ENCODE data around the gene GOT2. TPM values are rescaled to one million over a fixed set of nuclear protein-coding genes. Genes with fewer than 3 reads are reported as not detected.
"Not testable (repeated sequence)": the region's sequence is repeated elsewhere in the genome, so short reads cannot be mapped to it uniquely, and the experiment has no call there.

GOT2 gene
- polyA plus RNA-seq, 1 of the 3 experiments (the other 2 are of a cell fraction): 69.2 TPM

DNA sequence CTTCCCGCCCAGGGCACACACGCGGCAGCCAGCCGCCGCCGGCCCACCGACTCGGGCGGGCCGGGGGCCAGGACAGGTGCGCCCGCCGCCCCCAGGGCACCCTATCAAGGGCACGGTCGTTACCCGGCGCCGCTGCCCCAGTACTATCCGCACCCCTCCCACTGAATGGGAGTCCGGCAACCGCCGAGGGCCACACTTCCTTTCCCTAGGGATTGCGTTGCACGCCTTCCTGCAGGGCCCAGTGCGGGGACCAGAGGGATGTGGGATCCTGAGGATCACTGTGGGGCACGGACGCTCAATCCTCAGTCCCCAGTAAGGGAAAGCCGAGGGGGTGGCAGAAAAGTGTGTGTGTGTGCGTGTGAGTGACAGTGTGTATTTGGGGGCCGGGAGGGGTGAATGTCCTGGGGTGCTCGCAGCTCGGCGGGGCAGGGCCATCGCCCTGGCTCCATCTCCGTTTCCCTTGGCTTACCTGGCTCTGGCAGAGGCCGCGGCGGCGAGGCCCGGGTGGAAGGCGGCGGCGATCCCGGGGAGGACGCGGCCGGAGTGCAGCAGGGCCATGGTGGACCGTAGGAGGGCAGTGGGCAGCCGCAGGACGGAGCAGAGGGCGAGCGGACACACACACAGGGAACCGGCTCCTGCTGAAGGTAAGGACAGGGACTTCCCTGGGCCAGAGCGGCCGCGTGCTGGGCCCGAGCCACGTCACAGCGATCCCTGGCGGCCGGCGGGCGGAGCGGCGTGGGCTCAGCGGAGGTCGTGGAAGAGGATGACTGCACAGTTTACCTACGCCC lies at the start of gene GOT2 (continued):
- TF ChIP-seq, protein P1, sequence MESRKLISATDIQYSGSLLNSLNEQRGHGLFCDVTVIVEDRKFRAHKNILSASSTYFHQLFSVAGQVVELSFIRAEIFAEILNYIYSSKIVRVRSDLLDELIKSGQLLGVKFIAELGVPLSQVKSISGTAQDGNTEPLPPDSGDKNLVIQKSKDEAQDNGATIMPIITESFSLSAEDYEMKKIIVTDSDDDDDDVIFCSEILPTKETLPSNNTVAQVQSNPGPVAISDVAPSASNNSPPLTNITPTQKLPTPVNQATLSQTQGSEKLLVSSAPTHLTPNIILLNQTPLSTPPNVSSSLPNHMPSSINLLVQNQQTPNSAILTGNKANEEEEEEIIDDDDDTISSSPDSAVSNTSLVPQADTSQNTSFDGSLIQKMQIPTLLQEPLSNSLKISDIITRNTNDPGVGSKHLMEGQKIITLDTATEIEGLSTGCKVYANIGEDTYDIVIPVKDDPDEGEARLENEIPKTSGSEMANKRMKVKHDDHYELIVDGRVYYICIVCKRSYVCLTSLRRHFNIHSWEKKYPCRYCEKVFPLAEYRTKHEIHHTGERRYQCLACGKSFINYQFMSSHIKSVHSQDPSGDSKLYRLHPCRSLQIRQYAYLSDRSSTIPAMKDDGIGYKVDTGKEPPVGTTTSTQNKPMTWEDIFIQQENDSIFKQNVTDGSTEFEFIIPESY (IDR thresholded peaks at IDR 0.05; ENCODE audit: borderline replicate concordance, low read depth): 0 out of 2 replicates have a peak, but pooled peaks have one; percentile 43
- no peak for TF ChIP-seq GATA2 (CRISPR knock-in tag; IDR thresholded peaks at IDR 0.05)
- TF ChIP-seq RFX5 (IDR thresholded peaks at IDR 0.05; ENCODE audit: low read length): no peak
- no peak for TF ChIP-seq NRF1 (IDR thresholded peaks at IDR 0.05; ENCODE audit: low read depth, low read length)
- TF ChIP-seq, protein P2, sequence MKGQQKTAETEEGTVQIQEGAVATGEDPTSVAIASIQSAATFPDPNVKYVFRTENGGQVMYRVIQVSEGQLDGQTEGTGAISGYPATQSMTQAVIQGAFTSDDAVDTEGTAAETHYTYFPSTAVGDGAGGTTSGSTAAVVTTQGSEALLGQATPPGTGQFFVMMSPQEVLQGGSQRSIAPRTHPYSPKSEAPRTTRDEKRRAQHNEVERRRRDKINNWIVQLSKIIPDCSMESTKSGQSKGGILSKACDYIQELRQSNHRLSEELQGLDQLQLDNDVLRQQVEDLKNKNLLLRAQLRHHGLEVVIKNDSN (IDR thresholded peaks at IDR 0.05; ENCODE audit: borderline replicate concordance, low read depth): no peak
- peak; percentile 50 for TF ChIP-seq GABPA (IDR thresholded peaks at IDR 0.05; ENCODE audit: low read depth)
- no peak for TF ChIP-seq YY1 (IDR thresholded peaks at IDR 0.05; ENCODE audit: low read depth)
- TF ChIP-seq RCOR1 (IDR thresholded peaks at IDR 0.05; ENCODE audit: low read length): peak; percentile 65; the same call in 1 of the 2 replicates
- TF ChIP-seq FOSL2 (IDR thresholded peaks at IDR 0.05; ENCODE audit: borderline replicate concordance, low read depth): no peak; the same call in 1 of the 2 replicates
- no peak for TF ChIP-seq SMC3 (IDR thresholded peaks at IDR 0.05; ENCODE audit: low read depth, low read length)
- TF ChIP-seq FOXM1 (IDR thresholded peaks at IDR 0.05; ENCODE audit: low read depth): no peak

DNA sequence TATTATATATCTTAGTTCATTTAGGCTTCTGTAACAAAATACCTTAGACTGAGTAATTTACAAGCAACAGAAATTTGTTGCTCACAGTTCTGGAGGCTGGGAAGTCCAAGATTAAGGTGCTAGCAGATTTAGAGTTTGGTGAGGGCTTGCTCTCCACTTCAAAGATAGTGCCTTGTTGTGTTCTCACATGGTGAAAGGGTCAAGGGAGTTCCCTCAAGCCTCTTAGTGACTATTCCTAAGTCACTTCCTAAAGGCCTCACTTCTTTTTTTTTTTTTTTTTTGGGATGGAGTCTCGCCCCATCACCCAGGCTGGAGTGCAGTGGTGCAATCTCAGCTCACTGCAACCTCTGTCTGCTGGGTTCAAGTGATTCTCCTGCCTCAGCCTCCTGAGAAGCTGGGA lies 45.2 kb upstream of the GOT2 start:
- H3K9me2 ChIP-seq; H3K4me2 ChIP-seq; H4K20me1 ChIP-seq (ENCODE audit: insufficient read depth); H3K79me2 ChIP-seq (ENCODE audit: insufficient read depth); H3K9me3 ChIP-seq; H3K4me3 ChIP-seq (ENCODE audit: low read depth in 2 of 2, low read length in 1 of 2); H3K27ac ChIP-seq (ENCODE audit: low read depth in 2 of 2, low read length in 1 of 2); H3K9ac ChIP-seq; H3K36me3 ChIP-seq (replicated peaks in 1 of 2; ENCODE audit: control insufficient read depth in 1 of 2, insufficient read depth in 2 of 2, low read length in 1 of 2); H3K27me3 ChIP-seq (ENCODE audit: insufficient read depth); DNase-seq; CTCF ChIA-PET; POLR2A ChIA-PET; H3F3A ChIP-seq (replicated peaks; ENCODE audit: insufficient read depth); H3K4me1 ChIP-seq (ENCODE audit: control insufficient read depth in 1 of 2, insufficient read depth in 2 of 2, low read depth in 1 of 2, low read length in 1 of 2); H2AFZ ChIP-seq (ENCODE audit: low read depth): not testable (repeated sequence)
- 39% methylated on average over 1 of the region's 1 CpG for WGBS (ENCODE audit: low lambda C conversion rate)

DNA sequence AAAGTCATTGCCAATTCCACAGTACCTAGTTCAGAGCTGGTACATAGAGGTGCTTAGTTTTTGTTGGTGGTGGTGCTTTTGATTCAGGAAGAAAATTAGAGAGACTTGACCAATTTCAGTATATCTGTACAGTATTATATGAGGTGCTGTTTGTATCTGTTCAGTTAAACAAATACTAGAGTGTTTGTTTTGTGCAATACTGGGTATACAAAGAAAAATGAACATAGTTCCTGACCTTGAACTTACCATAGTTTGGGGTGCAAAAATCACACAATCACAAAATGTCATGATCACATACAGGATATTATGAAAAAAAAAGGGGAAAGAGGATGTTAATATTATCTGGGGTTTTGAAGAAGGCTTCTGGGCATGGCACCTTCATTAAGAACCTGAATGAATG lies 39.8 kb upstream of the GOT2 start:
- H3F3A ChIP-seq (replicated peaks; ENCODE audit: insufficient read depth): no peaks in the 10 kb centered on the region
- no peak for DNase-seq
- ChIA-PET CTCF (no interaction called here), POLR2A (no interaction called here)
- TF ChIP-seq TCF12 (IDR thresholded peaks at IDR 0.05): no peak
- no peak for TF ChIP-seq RCOR1 (IDR thresholded peaks at IDR 0.05; ENCODE audit: low read length)
- TF ChIP-seq EP300 (IDR thresholded peaks at IDR 0.05; ENCODE audit: borderline replicate concordance in 1 of 2, low read depth in 1 of 2, low read length in 1 of 2): no peak
- no peaks in the 10 kb centered on the region for H3K9me3 ChIP-seq
- no peak overlapping the region for H3K4me2 ChIP-seq
- no peaks in the 10 kb centered on the region for H4K20me1 ChIP-seq (ENCODE audit: insufficient read depth)
- no peak overlapping the region for H2AFZ ChIP-seq (ENCODE audit: low read depth)
- no peaks in the 10 kb centered on the region for H3K27me3 ChIP-seq (ENCODE audit: insufficient read depth)
- no peaks in the 10 kb centered on the region for H3K4me1 ChIP-seq (ENCODE audit: control insufficient read depth in 1 of 2, insufficient read depth in 2 of 2, low read depth in 1 of 2, low read length in 1 of 2)
- no peak overlapping the region for H3K9ac ChIP-seq
- no peaks in the 10 kb centered on the region for H3K36me3 ChIP-seq (replicated peaks in 1 of 2; ENCODE audit: control insufficient read depth in 1 of 2, insufficient read depth in 2 of 2, low read length in 1 of 2)
- no peak overlapping the region for H3K4me3 ChIP-seq (ENCODE audit: low read depth in 2 of 2, low read length in 1 of 2)
- H3K79me2 ChIP-seq (ENCODE audit: insufficient read depth): no peaks in the 10 kb centered on the region
- H3K9me2 ChIP-seq: no peaks in the 10 kb centered on the region
- no peak overlapping the region for H3K27ac ChIP-seq (ENCODE audit: low read depth in 2 of 2, low read length in 1 of 2)
